Daoy (cell line): ENCODE data around the gene ABLIM1. TPM values are rescaled to one million over a fixed set of nuclear protein-coding genes. Genes with fewer than 3 reads are reported as not detected.

Source experiments
- DNase-seq: peaks from one replicate; pipeline ENCODE4 v3.0.0-alpha.2; 2015; ENCODE audit warnings: low read depth
- total RNA-seq: library from RNA; depleted of rRNA; stranded (reverse); fragments of >200 nt; shearing (Covaris generic); gene quantifications from 2 replicates; pipeline ENCODE4 v1.2.3, GENCODE V29; 2014

ABLIM1 gene
- total RNA-seq, 1 experiment from 2014 or later: 3.0 TPM

DNA sequence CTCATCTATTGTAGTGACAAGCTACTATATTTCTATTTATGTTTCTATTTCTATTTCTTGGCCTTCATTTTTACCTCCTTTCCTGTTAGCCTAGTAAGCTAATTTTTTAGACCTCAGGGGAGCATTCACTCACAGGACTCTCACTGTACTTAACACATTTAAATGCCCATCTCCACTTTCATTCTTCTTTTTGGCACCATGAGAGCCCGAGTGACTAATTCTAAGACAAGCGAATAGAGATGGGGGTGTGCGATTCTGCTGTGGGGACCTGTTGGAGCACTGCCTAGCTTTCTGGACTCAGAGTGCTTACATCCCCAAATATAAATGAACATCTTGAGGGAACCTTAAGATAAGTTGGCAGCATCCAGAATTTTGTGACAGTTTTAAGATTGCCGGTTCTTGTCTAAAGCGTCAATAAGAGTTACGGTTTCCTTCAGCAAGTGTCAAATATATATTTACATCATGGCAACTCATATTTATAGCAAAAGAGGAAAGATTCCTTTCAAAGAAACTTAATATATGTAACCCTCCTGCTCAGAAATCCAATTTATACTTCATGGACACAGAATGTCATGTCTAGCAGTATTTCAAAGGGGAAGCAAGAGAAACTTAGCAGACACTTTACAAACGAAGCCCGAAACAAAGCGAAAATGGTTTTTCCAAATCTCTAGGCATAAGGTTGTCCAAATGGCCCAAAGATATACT lies 199.7 kb downstream of the ABLIM1 start:
- no peak for DNase-seq

DNA sequence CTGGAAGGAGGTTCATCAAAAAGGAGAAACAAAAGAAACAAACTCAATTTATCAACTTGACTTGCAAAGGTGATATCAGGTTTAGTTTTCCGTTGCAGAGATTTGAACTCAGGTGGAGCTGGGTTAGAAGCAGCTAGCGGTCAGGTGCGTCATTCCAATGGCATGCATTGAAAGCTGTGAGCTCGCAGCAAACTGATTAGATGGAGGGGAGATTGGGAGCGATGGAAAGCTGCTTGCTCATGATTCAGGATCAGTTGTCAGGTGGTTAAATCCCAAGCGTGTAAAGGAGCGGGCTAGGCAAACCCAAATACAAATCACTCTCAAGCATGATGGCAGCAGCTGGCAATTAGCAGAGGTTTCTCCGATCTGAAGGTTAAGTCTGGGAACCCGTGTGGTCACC lies 204.5 kb downstream of the ABLIM1 start:
- DNase-seq: peak; percentile 5

DNA sequence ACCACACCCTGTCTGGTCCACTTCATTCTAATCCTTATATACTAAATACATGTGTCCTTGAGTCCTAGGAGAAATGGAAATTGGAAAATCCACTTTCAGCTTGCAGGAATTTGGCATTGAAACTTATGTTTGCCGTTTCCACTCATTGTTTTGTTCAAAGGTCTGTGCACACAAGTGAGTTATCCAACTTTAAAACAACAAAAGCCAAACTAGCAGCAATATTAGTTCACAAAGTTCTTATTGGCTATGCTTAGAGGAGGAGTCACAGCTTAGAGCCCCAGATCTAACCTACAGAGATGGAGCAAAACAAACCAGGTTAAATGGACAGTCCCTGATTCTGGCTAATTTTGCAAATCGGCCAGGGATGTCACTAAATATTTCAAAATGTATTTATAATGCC lies 209.2 kb downstream of the ABLIM1 start:
- no peak for DNase-seq

DNA sequence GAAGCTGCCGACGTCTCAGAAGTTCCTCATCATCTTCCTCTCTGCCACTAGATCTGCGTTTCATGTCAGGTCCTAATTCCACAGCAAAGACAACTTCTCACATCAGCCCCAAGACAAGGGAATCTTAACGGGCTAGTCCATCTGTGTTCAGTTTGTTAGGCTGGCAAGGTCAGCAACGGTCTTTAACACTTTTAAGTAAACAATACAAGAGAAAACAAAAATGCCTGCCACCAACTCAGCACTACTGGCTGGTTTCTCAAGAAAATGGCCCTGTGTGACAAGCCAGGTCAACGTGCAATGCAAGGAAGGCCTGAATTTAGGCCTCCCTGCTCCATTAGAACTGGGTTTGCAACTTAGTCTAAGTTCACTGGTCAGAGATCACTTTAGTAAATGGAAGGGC lies 212.7 kb downstream of the ABLIM1 start:
- no peak for DNase-seq

DNA sequence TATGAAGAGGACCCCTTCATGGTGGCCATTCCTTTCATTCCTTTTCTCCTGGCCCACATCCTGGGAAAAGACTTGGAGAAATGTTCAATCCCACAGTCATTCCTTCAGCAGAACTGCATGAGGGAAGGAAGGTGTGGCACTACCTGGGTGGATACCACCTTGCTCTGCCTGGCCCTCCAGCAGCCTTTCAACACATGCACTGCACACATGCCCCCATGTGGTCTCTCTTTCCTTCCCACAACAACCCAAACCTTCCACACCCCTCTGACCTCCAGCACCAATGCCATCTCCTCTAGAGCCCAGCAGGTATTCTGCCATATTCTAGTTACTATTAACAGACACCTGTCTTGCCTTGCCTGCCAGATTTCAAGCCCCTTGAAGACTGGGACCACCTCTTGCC lies 213.3 kb downstream of the ABLIM1 start:
- DNase-seq: no peak

DNA sequence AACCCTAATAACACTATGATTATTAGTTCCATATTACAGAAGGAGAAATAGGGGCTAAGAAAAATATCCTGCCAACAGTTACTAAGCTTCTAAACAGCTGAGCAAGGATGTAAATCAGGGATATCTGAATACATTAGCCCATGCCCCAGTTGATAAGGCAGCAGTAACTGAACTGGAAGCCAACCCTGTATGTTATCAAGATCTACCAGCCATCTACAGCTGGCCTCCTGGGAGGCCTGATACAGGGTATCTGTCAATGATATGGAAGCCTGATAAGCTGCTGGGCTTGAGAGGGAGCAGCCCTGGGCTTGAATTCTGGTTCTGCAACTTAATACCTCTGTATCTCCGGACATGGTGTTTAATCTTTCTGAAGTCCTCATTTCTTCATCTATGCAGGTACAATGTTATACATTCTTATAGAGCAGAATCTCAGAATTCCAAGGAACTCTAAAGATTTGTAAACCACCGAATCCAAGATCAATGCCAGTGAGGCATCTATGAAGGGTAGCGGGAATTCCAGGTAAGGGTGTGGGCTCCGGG lies 215.9 kb downstream of the ABLIM1 start:
- DNase-seq: no peak

DNA sequence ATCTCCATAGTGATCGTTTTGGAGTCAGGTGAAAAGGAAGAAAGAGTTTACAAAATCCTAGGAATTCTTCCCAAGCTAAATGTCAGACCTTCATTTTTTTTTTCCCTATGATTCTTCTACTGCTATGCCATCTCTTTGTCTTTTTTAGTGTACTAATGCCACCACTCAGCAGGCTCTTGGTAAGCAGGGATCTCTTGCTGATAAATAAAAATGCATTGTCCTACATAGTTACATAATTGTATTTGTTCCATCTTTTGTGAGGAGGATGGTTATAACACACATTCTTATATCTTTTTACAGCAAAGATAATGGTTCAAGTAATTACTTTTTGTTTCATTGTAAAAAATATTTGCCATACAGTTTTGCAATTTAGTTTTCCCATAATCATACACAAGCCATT lies 217.0 kb downstream of the ABLIM1 start:
- DNase-seq: no peak

DNA sequence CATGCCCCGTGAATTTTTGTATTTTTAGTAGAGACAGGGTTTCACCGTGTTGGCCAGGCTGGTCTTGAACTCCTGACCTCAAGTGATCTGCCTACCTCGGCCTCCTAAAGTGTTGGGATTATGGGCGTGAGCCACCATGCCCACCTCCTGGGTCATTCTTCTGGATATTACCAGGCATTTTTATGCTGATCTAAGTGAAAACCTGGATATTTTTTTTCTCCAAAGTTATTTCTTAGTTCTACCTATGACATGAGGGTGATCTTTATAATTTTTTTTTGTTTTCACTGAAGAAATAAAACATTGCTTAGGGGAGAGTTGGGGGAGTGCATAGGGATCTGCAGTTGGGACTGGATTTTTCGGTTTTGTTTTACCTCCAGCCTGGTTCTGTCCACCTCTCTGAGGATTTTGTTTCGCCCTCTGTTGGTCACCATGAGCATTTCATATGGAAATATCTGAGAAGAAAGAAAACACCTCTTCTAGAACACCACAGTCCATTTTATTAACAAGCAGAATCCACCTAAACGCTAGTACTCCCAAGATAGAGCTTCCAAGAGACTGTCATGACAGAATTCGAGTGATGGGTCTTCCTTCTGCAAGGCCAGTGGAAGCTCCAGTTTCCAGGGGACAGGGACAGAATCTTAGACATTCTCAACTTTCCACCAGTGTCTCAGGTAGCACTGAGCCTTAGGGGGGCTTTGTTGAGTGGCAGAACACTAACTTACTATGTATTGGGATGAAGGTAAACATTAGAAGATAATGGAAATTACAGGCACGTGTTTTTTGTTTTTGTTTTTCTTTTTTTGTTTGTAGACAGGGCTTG lies 220.4 kb downstream of the ABLIM1 start:
- peak; percentile 18 for DNase-seq

DNA sequence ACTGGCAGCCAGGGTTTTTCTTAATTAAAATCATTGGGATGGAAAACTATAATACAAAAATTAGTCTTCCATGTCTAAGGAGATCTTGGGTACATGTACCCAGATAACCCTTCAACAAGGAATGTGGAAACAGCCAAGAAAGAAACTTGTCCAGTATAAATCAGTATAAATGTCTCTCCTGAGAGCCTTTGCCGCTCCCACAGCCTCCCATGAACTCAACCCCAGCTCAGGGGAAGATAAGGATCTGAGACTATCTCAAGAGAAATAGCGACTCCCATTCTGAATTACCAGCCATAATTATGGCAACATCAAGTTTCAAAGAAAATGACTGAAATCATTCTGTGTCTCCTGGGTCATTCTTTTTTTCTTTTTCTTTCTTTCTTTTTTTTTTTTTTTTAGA lies 221.1 kb downstream of the ABLIM1 start:
- DNase-seq: no peak

DNA sequence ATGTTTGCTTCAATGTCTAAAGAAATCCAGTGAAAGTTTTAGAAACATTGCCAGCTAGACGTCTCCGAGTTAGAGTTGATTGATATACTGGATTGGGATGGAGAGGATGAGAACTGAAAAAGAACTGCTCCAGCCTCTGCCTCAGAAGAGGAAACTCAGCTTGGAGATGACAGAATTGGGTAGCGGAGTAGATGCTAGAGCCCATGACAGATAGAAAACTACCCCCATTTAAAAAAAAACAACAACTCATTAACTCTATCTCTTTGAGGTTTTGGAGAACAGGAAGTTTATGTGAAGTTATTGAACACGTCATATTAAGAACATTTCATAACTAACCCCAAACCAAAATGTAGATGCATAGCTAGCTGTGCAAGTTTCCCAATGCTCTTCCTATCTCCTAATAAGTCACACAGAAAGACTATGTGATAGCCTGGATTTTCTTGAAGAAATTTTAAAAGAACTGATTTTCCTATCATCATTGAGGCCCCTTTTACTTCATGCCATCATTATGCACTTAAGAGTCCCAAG lies 225.4 kb downstream of the ABLIM1 start:
- peak; percentile 2 for DNase-seq

DNA sequence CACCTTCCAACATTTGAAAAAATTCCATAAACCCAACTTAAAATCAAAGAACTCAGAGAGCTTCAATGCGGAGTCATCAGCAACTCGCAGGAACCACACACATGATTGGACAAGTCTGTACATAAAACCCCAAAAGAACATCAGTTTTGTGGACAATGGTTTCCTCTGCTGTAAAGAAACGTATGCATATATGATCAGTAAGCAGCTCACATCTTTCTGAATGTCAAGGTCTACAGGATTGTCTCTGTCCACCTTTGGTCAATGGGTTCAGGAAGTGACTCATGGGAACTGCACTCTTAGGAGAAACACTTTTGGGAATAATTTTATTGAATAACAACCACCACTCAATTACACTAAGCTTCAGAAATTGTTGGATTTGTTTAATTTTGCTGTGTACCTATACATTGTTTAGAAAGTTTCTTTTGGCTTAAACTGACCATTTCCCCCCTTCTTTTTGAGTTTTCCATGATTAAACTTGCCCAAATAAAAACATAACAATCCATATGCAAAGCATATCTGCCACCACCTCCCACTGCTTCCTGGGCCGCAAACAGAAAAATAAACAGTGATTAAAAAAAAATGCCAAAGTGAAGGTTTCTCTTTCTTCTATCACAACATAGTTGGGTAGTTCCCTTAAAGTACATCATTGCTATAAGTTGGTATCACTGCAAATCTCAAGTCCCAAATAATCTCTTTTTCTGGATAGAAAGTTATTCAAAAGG lies 226.5 kb downstream of the ABLIM1 start:
- no peak for DNase-seq

DNA sequence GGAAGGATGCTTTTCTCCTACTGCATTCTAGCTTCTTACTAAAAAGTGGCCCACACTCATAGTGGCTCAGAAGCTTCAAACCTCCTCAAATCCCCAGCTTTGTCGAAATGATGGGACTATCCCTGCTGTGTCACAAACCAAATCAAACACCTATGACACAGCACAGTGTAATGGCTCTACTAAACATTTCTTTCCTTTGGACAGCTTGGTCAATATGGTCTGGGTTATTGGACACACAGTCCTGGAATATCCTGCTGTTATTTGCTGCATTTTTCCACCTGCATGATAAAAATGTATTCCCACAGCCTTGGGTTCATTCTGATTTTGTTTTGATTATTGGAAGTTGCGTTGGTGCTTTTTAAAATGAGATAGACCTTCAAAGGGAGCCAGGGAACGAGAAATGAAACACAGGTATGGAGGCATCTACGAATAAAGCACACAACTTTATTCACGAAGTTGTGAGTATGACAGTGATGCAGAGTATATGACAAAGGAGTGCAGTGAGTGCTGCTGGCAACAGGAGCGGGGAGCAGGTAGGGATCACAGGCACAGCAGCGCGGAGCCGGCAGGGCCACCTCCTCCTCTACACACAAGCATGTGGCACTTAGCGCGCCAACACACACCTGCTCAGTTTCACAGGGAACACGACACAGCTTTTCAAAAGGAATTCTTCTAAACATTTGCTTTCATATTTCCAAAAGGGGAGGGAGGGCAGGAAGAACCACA lies 227.2 kb downstream of the ABLIM1 start:
- DNase-seq: no peak

DNA sequence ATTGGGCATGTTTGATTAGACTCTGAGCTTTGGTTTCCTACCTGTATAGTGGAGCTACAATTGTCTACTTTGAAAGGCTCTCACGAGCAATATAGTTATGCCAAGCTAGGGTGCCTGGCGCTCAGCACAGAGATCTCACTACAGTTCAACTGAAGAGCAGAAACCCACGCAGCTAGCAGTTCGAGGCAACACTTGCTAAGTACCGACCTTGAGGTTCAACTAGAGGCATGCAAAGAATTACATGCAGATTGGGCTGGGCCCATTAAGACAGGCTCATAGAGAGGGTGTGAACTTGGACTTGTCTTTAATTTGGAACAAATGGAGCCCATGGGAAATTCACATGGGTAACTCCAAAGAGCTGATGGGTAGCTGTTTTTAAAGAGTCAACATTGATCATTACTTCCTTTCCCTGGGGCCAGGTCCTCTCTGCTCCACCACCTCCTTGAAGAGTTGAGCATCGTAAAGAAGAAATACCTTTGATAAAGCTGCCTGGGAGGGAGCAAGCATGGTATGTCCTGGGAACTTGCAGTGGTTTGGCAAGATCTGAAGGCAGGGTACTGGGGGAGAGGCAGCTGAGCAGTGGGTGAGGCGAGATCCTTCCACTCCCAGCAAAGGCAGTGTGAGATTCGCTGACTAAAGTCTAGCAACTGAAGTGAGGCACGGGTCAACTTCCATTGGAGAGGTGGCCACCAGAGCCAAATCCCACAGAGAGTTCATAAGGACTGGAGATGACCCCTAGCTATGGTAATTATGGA lies 228.3 kb downstream of the ABLIM1 start:
- no peak for DNase-seq

DNA sequence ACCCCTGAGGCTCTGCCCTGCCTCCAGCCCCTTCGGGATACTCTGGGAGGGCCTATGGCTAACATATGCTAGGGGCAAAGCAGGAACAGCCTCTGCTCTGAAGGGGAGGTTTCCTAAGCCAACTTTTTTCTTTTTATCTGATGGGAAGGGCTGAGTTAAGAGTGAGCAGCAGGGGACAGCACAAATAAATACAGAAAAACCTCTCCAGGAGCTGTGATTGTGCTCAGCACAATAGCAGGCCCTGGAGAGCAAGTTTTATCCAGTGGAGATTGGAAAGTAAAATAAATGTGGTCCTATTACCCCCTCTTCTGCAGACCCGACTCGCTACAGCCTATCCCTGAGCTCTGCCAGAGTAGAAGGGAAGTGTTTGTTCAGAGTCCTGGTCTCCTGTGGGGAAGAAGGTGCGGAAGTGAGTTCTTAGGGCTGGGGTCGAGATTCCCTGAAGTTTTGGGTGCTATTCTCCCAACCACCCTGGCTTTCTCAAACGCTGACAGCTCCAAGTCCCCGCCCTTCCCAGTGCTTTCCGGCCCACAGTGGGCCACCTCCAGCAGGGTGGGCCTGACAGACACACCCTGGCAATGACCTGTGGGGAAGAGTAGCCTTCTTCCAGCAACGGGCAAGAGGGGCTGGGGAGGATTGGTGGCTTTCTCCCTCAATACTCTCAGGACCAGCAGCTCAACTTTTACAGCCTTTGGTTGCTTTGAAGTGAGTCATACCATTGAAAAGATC lies 230.8 kb downstream of the ABLIM1 start:
- DNase-seq: no peak

DNA sequence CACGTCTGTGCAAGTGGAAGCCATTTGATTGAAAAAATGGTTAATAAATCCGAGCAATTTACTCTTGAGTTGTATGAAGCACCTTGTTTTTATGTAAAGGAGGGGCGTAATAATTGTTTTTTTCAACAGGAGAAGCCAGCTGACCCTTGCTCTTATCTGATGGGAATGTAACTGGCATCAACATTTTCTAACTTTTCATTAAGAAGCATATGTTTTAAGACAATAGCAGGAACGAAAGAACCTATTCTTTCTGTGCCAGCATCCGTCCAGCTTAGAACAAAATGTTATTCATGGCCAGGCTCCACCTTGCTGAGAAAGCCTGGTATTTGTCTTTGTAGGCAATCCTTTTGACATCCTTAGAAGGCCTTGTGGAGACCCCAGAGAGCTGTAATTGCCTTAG lies 231.6 kb downstream of the ABLIM1 start:
- DNase-seq: no peak

DNA sequence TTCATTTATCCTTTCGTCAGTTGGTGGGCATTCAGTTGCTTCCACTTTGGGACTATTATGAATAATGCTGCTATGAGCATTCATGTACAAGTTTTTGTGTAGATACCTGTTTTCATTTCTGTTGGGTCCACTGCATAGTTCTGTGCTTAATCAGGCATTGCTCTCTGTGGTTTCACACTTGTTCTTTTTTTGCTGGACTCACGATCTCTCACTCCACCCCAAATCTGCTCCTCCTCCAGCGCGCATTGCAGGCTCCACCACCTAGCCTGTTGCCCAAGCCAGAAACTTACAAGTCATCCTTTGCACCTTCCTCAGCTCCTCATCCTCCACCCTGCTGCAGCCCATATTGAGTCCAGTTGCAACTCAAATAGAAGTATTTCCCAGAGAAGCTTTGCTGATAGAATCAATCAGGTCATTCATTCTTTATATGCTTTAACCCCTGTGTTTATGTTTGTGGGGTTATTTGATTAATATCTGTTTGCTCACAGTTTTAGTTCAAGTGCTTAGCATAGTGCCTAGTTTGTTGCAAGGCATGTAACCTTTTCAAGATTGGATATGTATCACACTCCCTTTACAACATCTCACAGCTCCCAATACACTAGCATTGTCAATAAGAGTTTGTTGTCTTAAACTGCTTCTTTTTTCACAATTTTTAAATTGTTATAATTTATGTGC lies 237.1 kb downstream of the ABLIM1 start:
- DNase-seq: no peak

DNA sequence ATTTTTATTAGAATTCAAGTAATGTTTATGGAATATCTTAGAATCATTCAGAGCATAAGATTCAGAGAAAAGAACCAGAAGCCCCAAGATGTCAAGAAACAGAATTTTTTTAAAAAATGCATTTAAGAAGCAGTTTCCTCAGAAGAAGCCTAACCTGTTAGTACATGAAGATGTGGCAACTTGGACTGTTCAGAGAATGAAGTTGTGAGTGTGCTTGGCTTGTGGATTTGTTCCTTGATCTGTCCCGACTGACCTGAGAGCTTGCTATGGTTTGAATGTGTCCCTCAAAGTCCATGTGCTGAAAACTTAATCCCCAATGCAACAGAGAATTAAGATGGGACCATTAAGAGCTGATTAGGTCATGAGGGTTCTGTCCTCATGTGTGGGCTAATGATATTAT lies 240.0 kb downstream of the ABLIM1 start:
- DNase-seq: no peak

DNA sequence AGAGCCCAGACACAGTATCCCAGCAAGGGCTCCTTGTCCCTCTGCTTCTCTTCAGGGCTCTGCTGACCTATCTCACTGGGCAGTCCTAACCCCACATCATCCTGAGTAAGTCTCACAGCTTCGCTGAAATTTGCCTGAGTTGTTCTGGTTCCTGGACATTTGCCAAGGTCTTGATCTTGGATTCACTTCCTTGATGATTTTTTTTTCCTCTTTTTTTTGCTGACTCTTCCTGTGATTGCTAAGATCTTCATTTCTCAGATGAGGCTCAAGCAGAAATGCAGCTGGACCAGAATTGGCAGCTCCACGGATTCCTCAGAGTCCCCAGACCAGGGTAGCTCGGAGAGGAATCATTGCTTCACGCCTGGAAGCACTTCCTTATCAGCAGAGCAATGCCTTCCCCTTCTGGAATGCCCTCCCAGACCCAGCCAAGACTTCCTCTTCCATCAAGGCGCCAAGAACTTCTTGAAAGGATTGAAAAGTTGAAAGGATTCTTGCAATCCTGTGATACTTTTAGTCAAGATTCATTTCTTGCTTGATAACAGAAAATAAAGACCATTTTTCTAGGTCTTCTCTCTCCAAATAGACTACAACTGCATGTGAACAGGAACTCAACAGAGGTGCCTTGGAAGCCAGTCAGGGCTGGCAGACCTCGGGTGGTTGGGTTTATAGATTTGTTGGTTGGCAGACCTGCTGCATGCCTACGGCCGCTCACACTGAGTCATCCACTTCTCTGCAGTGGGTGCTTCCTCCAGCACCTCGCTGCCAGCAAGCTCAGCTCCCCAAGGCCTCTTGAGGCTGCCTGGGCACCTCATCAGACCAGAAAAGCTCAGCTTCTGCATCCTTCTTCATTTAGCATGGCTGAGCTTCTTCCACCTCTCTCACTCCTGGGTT lies 244.9 kb downstream of the ABLIM1 start:
- DNase-seq: peak; percentile 72
